ENCODE measurements around the gene ZNF619.

ZNF619 gene

DNA sequence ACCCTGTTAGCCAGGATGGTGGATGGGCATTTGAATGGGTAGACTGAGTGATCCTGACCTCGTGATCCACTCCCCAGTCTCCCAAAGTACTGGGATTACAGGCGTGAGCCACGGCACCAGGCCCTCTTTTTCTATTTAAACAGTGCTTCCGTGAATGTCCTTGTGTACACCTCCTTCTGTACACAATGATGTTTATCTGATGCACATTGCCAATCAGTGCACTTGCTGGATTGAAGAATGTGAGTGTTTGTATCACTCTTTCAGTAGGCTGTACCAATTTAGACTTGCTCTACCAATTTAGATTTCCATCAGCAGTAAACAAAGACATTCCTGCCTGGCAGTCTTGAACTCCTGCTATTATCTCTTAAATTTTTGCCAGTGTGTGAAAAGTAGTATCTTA lies 8.9 kb upstream of the ZNF619 start:
- no peak for DNase-seq

DNA sequence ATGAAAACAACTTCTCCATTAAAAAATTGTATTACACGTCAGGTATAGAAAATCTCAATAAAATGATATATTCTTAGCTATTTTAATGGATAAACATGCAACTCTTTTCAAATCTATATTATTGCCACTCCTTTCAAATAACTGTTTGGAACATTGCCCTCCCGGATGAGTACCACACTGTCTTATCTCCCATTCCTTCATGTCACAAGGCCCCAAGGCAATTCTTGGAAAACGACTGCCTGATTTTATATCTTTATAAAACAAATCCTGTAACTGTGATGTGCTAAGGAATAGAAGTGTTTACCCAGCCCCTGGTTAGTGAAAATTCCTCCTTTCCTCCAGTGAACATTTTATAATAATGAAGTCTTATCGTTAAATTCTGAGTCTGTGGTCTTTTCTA lies 6.2 kb upstream of the ZNF619 start:
- DNase-seq = no peak

DNA sequence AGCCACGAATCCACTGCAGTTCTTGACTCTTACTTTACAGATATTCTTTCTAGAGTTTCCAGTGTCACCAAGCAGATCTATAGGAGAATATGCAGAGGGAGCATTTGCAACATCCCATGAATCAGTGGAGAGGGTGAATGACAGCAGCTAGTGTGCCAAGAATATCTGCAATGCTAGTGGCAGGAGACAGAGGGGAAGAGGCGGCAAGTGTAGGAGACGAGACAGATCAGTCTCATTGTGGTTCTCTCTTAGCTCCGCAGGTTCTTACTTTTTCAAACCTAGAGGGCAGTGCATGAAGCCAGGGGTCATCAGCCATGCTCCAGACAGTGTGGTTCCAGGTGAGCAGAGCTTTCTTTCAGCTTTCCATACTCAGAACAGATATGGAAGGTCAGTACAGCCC lies 744 bp downstream of the ZNF619 start:
- peak; percentile 45 for DNase-seq

GRCh38 chr3:40487172-40487571 lies 10.2 kb downstream of the ZNF619 start:
- DNase-seq = no peak

- DNase-seq = no peak
These were observed 14.0 kb downstream of the ZNF619 start for GRCh38 chr3:40490916-40491315.

DNA sequence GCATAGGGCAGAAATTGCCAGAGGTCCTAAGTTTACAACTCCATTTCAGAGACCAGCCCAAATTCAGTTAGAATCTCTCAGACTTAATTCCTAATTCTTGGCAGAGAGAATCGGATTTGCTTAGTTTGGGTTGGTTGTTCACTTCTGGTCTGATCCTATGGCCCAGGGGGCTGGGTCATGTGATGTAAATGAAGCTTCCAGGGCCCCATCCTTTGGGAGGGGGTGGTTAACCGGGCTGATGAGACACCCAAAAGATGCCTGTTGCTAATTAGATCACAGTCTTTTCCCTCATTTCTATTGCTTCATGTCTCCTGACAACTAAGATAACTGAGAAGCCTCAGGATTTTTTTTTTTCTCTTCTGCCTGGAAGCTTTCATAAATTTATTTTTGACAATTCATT lies 17.8 kb downstream of the ZNF619 start:
- DNase-seq = no peak

- no peak for DNase-seq
These were observed 20.4 kb downstream of the ZNF619 start for GRCh38 chr3:40497288-40497687.

DNA sequence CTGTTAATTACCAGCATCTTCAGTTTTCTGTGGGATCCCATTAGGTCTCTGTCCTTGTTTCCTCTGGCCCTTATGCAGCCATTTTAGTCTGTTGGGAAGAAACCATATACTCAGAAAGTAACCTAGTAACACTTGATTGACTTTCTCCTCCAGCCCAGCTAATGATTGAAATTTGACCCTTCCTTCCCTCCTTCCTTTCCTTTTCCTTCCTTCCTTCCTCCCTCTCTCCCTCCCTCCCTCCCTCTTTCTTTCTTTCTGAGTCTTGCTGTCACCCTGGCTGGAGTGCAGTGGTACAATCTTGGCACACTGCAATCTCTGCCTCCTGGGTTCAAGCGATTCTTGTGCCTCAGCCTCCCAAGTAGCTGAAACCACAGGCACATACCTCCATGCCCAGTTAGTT lies 23.0 kb downstream of the ZNF619 start:
- no peak for DNase-seq

DNA sequence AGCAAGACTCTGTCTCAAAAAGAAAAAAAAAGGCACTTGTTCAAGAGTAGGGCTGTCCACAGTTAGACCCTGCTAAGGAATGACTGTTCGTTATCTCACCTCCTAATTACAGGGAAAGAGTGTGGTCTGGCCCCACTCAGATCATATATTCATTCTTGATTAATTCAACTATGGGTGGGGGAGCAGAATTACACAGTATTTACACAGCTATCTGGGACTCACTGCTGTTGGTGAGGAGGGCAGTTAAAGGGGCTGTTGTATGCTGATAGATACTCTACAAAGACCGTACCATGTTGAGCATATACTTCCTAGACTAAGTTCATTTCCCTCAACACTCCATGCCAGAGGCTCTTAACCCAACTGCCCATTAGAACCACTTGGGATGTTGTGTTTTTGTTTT lies 25.1 kb downstream of the ZNF619 start:
- DNase-seq = no peak

DNA sequence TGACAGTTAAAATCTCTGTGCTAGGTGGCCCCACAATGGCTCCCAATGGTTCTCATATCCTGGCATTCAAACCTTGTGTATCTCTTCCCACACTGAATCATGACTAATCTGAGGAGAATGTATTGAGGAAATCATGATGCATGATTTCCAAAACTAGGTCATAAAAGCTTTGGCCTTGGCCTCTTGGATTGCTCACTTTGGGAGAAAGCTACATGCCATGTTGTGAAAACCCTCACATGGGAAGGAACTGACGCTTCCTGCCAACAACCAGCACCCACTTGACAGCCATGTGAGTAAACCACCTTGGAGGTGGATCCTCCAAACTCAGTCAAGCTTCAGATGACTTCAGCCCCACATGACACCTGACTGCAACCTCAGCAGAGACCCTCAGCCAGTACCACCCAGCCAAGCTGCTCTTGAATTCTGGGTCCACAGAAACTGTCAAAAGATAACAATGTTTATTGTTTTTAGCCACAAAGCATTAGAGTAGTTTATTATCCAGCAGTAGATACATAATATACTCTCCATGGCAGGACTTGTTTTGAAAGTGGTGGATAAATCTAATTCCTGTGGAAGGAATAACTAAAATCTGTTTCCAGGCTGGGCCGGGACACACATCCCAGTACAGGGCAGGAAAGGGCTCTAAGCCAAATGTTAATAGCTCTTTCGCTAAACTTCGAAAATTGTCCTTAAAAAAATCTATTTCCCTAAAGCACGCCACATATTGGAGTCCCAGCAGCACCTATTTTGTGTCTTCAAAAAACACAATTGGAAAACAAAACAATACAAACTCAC lies 27.9 kb downstream of the ZNF619 start:
- DNase-seq = no peak

DNA sequence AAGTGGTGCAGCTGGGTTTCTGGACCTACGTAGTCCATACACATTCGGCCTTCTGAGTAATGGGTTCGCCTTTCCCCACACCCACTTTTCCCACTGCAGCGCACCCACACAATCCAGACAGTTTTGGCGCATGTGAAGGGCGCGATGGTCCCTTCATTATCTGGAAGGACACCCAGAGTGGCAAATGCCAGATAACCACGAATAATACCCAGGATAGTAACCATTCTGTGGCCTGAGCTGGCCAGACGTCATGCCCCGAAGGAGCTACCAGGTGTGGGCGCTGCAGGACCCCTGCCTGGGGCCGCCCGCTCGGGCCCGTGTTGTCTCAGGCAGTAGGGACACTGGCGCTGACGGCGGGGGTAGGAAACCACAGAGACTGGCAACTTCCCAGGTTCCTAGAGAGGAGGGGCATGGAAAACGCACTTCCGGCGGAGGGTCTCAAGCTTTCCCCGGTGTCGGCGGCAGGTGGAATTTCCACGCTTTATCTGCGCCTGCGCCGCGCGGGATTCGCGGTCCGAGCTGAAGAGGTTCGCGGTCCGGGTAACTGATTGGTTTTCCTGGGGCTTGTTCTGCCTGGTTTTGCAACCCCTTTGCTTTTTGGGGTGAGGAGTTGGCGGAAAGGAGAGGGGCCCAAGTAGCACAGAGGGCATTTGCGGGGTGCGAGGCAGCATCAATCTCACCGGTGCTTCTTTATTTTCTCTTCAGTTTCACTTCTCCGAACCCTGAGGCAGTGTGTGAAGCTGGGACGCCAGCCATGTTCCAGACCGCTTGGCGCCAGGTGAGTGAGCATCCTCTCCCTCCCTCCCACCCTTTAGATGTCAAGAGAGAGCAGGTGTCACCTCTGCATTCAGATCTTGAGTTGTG lies 28.9 kb downstream of the ZNF619 start, which contains the start of gene ZNF620:
TSS of gene ZNF620 (plus strand) at position 441 of the 864 bp plus-strand sequence. CDS start at position 755, 314 bp downstream.
- DNase-seq = no peak

GRCh38 chr3:40511031-40511718 lies 34.3 kb downstream of the ZNF619 start:
- DNase-seq = no peak

- DNase-seq = no peak
These were observed 39.3 kb downstream of the ZNF619 start for GRCh38 chr3:40516201-40516600.

GRCh38 chr3:40518067-40518466 lies 41.1 kb downstream of the ZNF619 start:
- DNase-seq = no peak

GRCh38 chr3:40518848-40519247 lies 41.9 kb downstream of the ZNF619 start:
- DNase-seq = no peak

- DNase-seq = no peak
These were observed 44.3 kb downstream of the ZNF619 start for GRCh38 chr3:40521254-40521653.

DNA sequence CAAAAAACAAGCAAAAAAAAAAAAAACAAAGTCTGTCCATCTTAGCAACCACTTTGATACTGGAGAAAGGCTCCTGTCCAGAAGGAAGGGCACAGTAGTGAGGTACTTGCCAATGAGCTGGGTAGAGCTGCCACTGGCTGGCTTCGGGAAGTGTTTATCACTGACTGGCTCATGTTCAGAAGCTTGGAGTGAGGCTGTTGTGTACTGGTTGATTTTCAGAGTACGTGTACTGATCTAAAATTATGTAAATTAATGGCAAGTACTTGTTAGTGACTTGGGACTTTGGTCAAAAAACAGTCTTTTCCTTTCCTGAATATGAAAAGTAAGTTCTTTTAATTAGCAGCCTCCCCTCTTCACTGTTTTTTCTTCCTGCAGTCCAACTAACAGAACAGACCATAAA lies 46.9 kb downstream of the ZNF619 start:
- DNase-seq = no peak

- DNase-seq = no peak
These were observed 47.3 kb downstream of the ZNF619 start for GRCh38 chr3:40524222-40524567.

DNA sequence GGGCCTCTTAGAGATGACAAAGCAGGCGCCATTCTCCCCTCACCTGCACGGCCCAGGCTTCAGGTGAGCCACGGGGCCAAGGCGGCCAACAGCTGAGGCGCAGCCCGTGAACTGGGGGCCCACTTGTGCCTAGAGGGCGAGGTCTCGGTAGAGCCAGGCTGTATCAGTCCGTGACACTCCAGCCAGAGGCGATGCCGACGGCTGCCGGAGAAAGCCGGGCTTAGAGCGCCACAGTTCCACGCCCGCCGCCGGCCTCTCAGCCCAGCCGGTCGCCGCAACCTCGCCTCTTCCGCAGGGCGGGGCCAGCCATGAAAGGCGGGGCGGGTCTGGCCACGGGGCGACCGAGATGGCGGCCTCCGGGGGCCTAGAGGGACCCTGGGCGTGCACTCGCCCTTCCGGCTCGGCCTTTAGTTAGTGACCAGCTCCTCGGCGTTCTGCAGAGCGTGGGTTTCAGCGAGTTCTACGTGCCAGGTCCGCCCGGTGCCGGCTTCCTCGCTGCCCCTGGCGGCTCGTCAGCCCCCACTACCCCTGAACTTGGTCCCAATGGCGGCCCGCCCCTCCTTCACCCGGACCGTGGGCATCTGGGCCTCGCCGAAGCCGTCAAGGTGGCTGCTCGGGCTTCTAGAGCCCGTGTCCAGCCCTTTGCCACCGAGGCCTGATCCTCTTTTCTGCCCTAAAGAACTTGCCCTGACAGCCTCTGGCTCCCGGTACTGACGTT lies 47.8 kb downstream of the ZNF619 start, which contains the start of gene ZNF621:
TSS of gene ZNF621 (plus strand) at position 393 of the 718 bp plus-strand sequence. CDS start 881 bp downstream, outside the sequence.
- peak; percentile 74 for DNase-seq

DNA sequence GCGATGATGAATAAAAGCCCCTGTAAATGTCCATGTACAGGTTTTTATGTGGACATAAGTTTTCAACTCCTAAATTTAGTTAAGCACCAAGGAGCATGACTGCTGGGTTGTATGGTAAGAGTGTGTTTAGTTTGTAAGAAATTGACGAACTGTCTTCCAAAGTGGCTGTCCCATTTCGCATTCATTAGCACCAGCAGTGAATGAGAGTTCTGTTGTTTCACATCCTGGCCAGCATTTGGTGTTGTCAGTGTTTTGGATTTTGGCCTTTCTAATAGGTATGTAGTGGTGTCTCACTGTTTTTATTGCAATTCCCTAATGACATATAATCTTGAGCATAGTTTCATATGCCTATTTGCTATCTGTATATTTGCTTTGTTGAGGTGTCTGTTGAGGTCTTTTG lies 51.5 kb downstream of the ZNF619 start:
- no peak for DNase-seq

DNA sequence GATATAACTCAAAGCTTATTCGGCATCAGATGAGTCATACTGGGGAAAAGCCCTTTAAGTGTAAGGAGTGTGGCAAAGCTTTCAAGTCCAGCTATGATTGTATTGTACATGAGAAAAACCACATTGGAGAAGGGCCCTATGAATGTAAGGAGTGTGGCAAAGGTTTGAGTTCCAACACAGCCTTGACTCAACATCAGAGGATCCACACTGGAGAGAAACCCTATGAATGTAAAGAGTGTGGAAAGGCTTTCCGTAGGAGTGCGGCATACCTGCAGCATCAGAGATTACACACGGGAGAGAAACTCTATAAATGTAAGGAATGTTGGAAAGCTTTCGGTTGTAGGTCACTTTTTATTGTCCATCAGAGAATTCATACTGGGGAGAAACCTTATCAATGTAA lies 55.3 kb downstream of the ZNF619 start:
- DNase-seq = no peak

DNA sequence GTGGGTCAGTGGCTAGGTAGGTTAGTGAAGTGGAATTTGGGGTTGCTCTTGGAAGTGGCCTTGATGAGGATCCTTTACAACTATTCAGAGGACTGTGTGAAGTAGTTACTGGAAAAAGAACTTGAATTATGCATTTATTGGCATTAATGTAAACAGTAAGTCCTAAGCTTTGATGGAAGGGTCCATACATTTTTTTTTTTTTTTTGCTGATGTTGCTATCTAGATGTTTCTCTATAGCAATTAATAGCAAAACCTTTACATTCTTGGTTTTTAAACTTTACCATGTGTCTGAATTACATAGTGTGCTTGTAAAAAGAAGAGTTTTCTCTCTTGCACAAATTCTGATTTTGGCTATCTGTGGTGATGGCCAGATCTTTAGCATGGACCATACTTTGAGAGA lies 57.4 kb downstream of the ZNF619 start:
- DNase-seq = no peak

Measured in MV-4-11 (cell line).